Measurements from ENCODE around the gene AZIN2. TPM values are rescaled to one million over a fixed set of nuclear protein-coding genes. Genes with fewer than 3 reads are reported as not detected.

Gene AZIN2
- total RNA-seq, 4 donors from 2014 or later = 2.1 to 3.7 (median 3.2) TPM

DNA sequence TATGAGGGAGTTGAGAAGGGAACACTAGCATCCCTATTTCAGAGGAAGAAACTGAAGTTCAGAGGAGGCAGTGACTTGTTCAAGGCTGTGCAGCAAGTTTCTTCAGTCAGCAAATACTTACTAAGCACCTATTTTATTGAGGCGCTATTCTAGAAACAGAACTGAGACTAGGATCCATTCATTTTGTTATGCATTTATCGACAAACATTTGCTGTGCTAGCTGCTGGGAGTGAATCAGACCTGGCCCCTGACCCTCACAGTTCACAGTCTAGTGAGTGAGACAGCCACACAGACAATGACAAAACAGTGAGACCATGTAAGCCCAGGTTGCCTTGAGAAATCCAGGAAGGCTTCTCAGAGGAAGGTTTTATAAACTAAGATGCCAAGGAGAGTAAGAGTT is 72.7 kb downstream of the AZIN2 start:
- peaks cover 8% of the 10 kb centered on the region for H3K36me3 ChIP-seq
- peaks cover 38% of the 10 kb centered on the region for H3K4me1 ChIP-seq
- TF ChIP-seq POLR2A (IDR thresholded peaks at IDR 0.05) = no peak
- TF ChIP-seq, protein P1, sequence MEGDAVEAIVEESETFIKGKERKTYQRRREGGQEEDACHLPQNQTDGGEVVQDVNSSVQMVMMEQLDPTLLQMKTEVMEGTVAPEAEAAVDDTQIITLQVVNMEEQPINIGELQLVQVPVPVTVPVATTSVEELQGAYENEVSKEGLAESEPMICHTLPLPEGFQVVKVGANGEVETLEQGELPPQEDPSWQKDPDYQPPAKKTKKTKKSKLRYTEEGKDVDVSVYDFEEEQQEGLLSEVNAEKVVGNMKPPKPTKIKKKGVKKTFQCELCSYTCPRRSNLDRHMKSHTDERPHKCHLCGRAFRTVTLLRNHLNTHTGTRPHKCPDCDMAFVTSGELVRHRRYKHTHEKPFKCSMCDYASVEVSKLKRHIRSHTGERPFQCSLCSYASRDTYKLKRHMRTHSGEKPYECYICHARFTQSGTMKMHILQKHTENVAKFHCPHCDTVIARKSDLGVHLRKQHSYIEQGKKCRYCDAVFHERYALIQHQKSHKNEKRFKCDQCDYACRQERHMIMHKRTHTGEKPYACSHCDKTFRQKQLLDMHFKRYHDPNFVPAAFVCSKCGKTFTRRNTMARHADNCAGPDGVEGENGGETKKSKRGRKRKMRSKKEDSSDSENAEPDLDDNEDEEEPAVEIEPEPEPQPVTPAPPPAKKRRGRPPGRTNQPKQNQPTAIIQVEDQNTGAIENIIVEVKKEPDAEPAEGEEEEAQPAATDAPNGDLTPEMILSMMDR (IDR thresholded peaks at IDR 0.05) = no peak
- H3K27me3 ChIP-seq = no peaks in the 10 kb centered on the region
- no peaks in the 10 kb centered on the region for H3K9me3 ChIP-seq
- H3K27ac ChIP-seq = peak overlapping the region; percentile 44
- no peak for DNase-seq (ENCODE audit: low spot score in 2 of 2)
- 100% methylated on average over 2 of the region's 2 CpGs for WGBS
- no peak overlapping the region for H3K4me3 ChIP-seq

DNA sequence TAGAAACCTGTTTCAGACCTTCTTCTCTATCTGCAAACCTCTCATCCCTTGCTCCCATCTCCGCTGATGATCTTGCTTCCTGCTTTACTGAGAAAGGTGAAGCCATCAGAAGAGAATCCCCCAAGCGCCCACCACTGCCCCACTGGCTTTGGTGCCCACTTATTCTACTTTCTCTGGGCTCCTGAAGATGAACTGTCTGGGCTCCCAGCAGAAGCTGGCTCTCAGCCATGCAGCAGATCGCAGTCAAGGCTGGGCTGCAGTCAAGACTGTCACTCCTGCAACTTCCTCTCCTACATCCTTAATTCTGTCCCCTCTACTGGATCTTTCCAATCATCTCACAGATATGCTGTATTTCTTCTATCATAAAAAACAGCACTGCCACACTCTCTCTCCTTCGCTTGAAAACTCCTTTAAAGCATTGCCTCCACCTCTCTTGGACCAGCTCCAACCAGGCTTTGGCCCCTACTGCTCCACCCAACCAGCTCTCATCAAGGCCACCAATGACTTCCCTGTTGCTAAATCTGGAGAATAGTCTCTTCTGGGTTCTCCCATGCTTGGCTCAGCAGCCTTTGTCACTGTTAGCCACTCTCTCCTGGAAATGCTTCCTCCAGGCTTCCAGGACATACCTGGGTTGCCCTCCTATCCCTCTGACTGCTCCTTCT is 75.1 kb downstream of the AZIN2 start:
- H3K9me3 ChIP-seq = no peaks in the 10 kb centered on the region
- WGBS = 74% methylated on average over 4 of the region's 4 CpGs
- no peak for TF ChIP-seq EP300 (IDR thresholded peaks at IDR 0.05)
- TF ChIP-seq, protein P1 (IDR thresholded peaks at IDR 0.05) = no peak
- no peak overlapping the region for H3K4me3 ChIP-seq
- H3K36me3 ChIP-seq = peaks cover 20% of the 10 kb centered on the region
- DNase-seq (ENCODE audit: low spot score in 2 of 2) = no peak
- H3K4me1 ChIP-seq = peaks cover 36% of the 10 kb centered on the region
- H3K27me3 ChIP-seq = no peaks in the 10 kb centered on the region
- H3K27ac ChIP-seq = no peak overlapping the region

DNA sequence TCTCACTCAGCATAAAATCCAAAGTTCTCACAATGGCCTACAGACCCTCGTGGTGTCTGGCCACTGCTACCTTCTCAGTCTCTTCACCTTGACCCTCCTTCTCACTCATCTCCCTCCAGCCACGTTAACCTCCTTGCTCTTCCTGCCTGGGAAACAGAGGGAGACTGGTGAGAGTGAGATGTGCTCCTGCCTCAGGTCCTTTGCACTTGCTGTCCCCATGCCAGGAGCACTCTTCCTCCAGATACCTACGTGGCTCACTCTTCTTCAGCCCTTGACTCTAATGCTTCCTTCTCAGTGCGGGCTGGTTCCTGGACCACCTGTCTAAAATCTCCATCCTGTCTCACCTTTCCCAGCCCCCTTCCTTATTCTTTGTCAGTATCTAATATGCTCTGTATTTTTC is 76.2 kb downstream of the AZIN2 start:
- TF ChIP-seq EP300 (IDR thresholded peaks at IDR 0.05) (no peak), POLR2A (IDR thresholded peaks at IDR 0.05) (no peak), POLR2AphosphoS5 (IDR thresholded peaks at IDR 0.05) (no peak)
- TF ChIP-seq, protein P1 (IDR thresholded peaks at IDR 0.05) = no peak
- H3K36me3 ChIP-seq = peaks cover 20% of the 10 kb centered on the region
- no peak overlapping the region for H3K27ac ChIP-seq
- no peak overlapping the region for H3K4me3 ChIP-seq
- DNase-seq (ENCODE audit: low spot score in 2 of 2) = no peak
- H3K4me1 ChIP-seq = peaks cover 30% of the 10 kb centered on the region
- 92% methylated on average over 4 of the region's 4 CpGs for WGBS
- no peaks in the 10 kb centered on the region for H3K27me3 ChIP-seq
- no peaks in the 10 kb centered on the region for H3K9me3 ChIP-seq

DNA sequence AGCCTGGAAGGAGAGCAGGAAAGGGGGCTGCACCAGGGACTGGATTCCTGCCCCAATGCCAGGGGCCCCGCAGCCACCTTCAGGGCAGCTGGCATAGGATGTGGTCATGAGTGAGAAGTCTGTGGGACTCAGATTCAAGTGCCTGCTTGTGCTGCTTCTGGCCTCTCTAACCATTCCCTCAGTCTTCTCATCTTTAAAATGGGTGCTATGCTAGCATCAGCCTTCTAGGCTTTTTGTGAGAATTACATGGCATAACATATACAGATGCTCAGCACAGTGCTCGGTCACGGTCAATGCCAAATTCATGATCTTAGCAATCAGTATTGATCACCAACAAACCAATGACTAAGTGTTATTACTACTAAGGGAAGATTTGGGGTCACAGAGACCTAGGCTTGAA is 77.4 kb downstream of the AZIN2 start:
- 97% methylated on average over 3 of the region's 3 CpGs for WGBS
- Histone ChIP-seq H3K27me3 (no peaks in the 10 kb centered on the region), H3K36me3 (peaks cover 23% of the 10 kb centered on the region), H3K27ac (no peak overlapping the region), H3K9me3 (no peaks in the 10 kb centered on the region), H3K4me3 (no peak overlapping the region), H3K4me1 (peaks cover 20% of the 10 kb centered on the region)
- no peak for DNase-seq (ENCODE audit: low spot score in 2 of 2)
- no peak for TF ChIP-seq POLR2A (IDR thresholded peaks at IDR 0.05)
- no peak for TF ChIP-seq EP300 (IDR thresholded peaks at IDR 0.05)
- TF ChIP-seq, protein P1 (IDR thresholded peaks at IDR 0.05) = no peak
- no peak for TF ChIP-seq POLR2AphosphoS5 (IDR thresholded peaks at IDR 0.05)

DNA sequence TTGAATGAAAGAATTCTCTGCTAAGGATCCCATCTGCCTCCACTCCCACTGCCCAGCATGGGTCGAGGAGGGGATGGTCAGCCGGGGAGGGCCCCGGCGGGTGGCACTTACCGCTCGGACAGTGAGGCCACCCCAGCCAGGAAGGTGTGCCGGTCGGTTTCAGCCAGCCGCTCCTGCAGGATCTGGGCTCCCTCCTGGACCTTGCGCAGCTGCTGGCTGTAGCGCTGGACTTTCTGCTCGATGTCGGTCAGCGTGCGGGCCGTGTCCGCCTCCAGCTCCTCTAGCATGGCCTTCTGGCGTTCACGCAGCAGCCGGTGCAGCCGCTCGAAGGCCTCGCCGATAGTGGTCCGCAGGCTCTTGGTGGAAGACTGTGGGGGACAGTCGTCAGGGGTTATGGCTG is 78.6 kb downstream of the AZIN2 start:
- Histone ChIP-seq H3K9me3 (no peaks in the 10 kb centered on the region), H3K4me3 (no peak overlapping the region), H3K27me3 (no peaks in the 10 kb centered on the region), H3K4me1 (peaks cover 12% of the 10 kb centered on the region), H3K36me3 (peaks cover 23% of the 10 kb centered on the region), H3K27ac (no peak overlapping the region)
- no peak for DNase-seq (ENCODE audit: low spot score in 2 of 2)
- 93% methylated on average over 15 of the region's 26 CpGs for WGBS
- TF ChIP-seq POLR2A (IDR thresholded peaks at IDR 0.05) = no peak
- TF ChIP-seq, protein P1 (IDR thresholded peaks at IDR 0.05) = no peak
- no peak for TF ChIP-seq EP300 (IDR thresholded peaks at IDR 0.05)
- TF ChIP-seq POLR2AphosphoS5 (IDR thresholded peaks at IDR 0.05) = no peak
